HUES64 (cell line): Measurements from ENCODE around the gene MACROD2.
"Not testable (repeated sequence)": the region's sequence is repeated elsewhere in the genome, so short reads cannot be mapped to it uniquely, and the experiment has no call there.

Experiments
- H3K27ac ChIP-seq: 2 replicates; pipeline ENCODE4 v1.7.0; 2013; ENCODE audit warnings: low read depth, low read length, inconsistent platforms
- H3K27me3 ChIP-seq: 2 replicates; pipeline ENCODE4 v1.6.1; 2013; ENCODE audit warnings: mild to moderate bottlenecking, low read length; ENCODE audit not compliant: insufficient read depth
- H3K36me3 ChIP-seq: 2 replicates; pipeline ENCODE4 v1.6.1; 2013; ENCODE audit warnings: mild to moderate bottlenecking, low read length; ENCODE audit not compliant: insufficient read depth
- H3K4me1 ChIP-seq: 2 replicates; pipeline ENCODE4 v1.6.1; 2013; ENCODE audit warnings: mild to moderate bottlenecking, low read length, moderate library complexity; ENCODE audit not compliant: insufficient read depth
- H3K4me3 ChIP-seq: 2 replicates; pipeline ENCODE4 v1.5.1; 2013; ENCODE audit warnings: mild to moderate bottlenecking, low read length, moderate library complexity
- H3K9ac ChIP-seq: 2 replicates; pipeline ENCODE4 v1.6.1; 2013; ENCODE audit warnings: mild to moderate bottlenecking, low read depth, low read length
- H3K9me3 ChIP-seq: 2 replicates; pipeline ENCODE4 v1.6.1; 2013; ENCODE audit warnings: low read depth, low read length; ENCODE audit not compliant: insufficient read depth
- WGBS: fragments of 150-250, 120-280 bp; methylation state at CpG from one replicate; pipeline ENCODE4 v1.1.7; 2013; ENCODE audit warnings: missing lambda C conversion rate; 5-methylcytosine and 5-hydroxymethylcytosine counted together

The MACROD2 gene

GRCh38 chr20:14972690-14973089, 977.4 kb downstream of the MACROD2 start:
- Histone ChIP-seq H3K9me3 (no peaks in the 10 kb centered on the region), H3K27ac (no peak overlapping the region), H3K9ac (no peak overlapping the region), H3K4me3 (no peak overlapping the region), H3K27me3 (no peaks in the 10 kb centered on the region), H3K36me3 (no peaks in the 10 kb centered on the region), H3K4me1 (no peaks in the 10 kb centered on the region)
- WGBS, result 100% methylated on average over 2 of the region's 2 CpGs

- Histone ChIP-seq H3K27ac (no peak overlapping the region), H3K4me3 (no peak overlapping the region), H3K36me3 (no peaks in the 10 kb centered on the region), H3K9ac (no peak overlapping the region), H3K9me3 (peaks cover 20% of the 10 kb centered on the region), H3K4me1 (no peaks in the 10 kb centered on the region), H3K27me3 (no peaks in the 10 kb centered on the region)
- WGBS, result 81% methylated on average over 3 of the region's 3 CpGs
Observed at GRCh38 chr20:14979453-14979986, 984.2 kb downstream of the MACROD2 start.

- H3K9ac ChIP-seq, H3K27ac ChIP-seq, H3K27me3 ChIP-seq, H3K4me1 ChIP-seq, H3K4me3 ChIP-seq, H3K36me3 ChIP-seq: not testable (repeated sequence)
- WGBS, result 95% methylated on average over 2 of the region's 3 CpGs
- peaks cover 20% of the 10 kb centered on the region for H3K9me3 ChIP-seq
Observed at GRCh38 chr20:14981486-14981885, 986.2 kb downstream of the MACROD2 start.

- WGBS, result 93% methylated on average over 1 of the region's 1 CpG
- not testable (repeated sequence) for H3K36me3 ChIP-seq, H3K4me1 ChIP-seq, H3K4me3 ChIP-seq, H3K9ac ChIP-seq, H3K27me3 ChIP-seq, H3K27ac ChIP-seq
- peaks cover 20% of the 10 kb centered on the region for H3K9me3 ChIP-seq
Observed at GRCh38 chr20:14982324-14982723, 987.0 kb downstream of the MACROD2 start.

- no peak overlapping the region for H3K4me3 ChIP-seq
- WGBS, result 99% methylated on average over 3 of the region's 3 CpGs
- peaks cover 20% of the 10 kb centered on the region for H3K9me3 ChIP-seq
- no peak overlapping the region for H3K9ac ChIP-seq
- no peaks in the 10 kb centered on the region for H3K4me1 ChIP-seq
- H3K27me3 ChIP-seq, result no peaks in the 10 kb centered on the region
- H3K36me3 ChIP-seq, result no peaks in the 10 kb centered on the region
- no peak overlapping the region for H3K27ac ChIP-seq
Observed at GRCh38 chr20:14984305-14984704, 989.0 kb downstream of the MACROD2 start.

GRCh38 chr20:14984768-14985622, 989.7 kb downstream of the MACROD2 start:
- WGBS, result 89% methylated on average over 4 of the region's 4 CpGs
- no peak overlapping the region for H3K27ac ChIP-seq
- H3K27me3 ChIP-seq, result no peaks in the 10 kb centered on the region
- H3K4me1 ChIP-seq, result no peaks in the 10 kb centered on the region
- no peak overlapping the region for H3K9ac ChIP-seq
- H3K36me3 ChIP-seq, result no peaks in the 10 kb centered on the region
- H3K4me3 ChIP-seq, result no peak overlapping the region
- peaks cover 20% of the 10 kb centered on the region for H3K9me3 ChIP-seq

GRCh38 chr20:14986026-14986655, 990.8 kb downstream of the MACROD2 start:
- Histone ChIP-seq H3K4me1 (no peaks in the 10 kb centered on the region), H3K9ac (no peak overlapping the region), H3K27me3 (no peaks in the 10 kb centered on the region), H3K9me3 (peaks cover 16% of the 10 kb centered on the region), H3K4me3 (no peak overlapping the region), H3K27ac (no peak overlapping the region), H3K36me3 (no peaks in the 10 kb centered on the region)
- WGBS, result 95% methylated on average over 4 of the region's 4 CpGs

- H3K9me3 ChIP-seq, result peaks cover 15% of the 10 kb centered on the region
- no peaks in the 10 kb centered on the region for H3K36me3 ChIP-seq
- H3K27me3 ChIP-seq, result no peaks in the 10 kb centered on the region
- H3K9ac ChIP-seq, result no peak overlapping the region
- H3K27ac ChIP-seq, result no peak overlapping the region
- no peak overlapping the region for H3K4me3 ChIP-seq
- 98% methylated on average over 7 of the region's 7 CpGs for WGBS
- H3K4me1 ChIP-seq, result no peaks in the 10 kb centered on the region
Observed at GRCh38 chr20:14986656-14987055, 991.3 kb downstream of the MACROD2 start.

- Histone ChIP-seq H3K4me1 (no peaks in the 10 kb centered on the region), H3K36me3 (no peaks in the 10 kb centered on the region), H3K4me3 (no peak overlapping the region), H3K27ac (no peak overlapping the region), H3K9me3 (no peaks in the 10 kb centered on the region), H3K9ac (no peak overlapping the region), H3K27me3 (no peaks in the 10 kb centered on the region)
- WGBS, result 97% methylated on average over 8 of the region's 8 CpGs
Observed at GRCh38 chr20:14989535-14990290, 994.4 kb downstream of the MACROD2 start.

- H3K9me3 ChIP-seq, result peaks cover 4% of the 10 kb centered on the region; the same call in 1 of the 2 replicates
- H3K9ac ChIP-seq, result no peak overlapping the region
- H3K27ac ChIP-seq, result no peak overlapping the region
- H3K4me3 ChIP-seq, result no peak overlapping the region
- H3K27me3 ChIP-seq, result no peaks in the 10 kb centered on the region
- H3K4me1 ChIP-seq, result no peaks in the 10 kb centered on the region
- WGBS, result 95% methylated on average over 1 of the region's 1 CpG
- no peaks in the 10 kb centered on the region for H3K36me3 ChIP-seq
Observed at GRCh38 chr20:14991023-14991422, 995.7 kb downstream of the MACROD2 start.

- Histone ChIP-seq H3K4me3 (no peak overlapping the region), H3K4me1 (no peaks in the 10 kb centered on the region), H3K36me3 (no peaks in the 10 kb centered on the region), H3K9me3 (peaks cover 4% of the 10 kb centered on the region; the same call in 1 of the 2 replicates), H3K9ac (no peak overlapping the region), H3K27ac (no peak overlapping the region), H3K27me3 (no peaks in the 10 kb centered on the region)
Observed at GRCh38 chr20:14992153-14992552, 996.8 kb downstream of the MACROD2 start.
